ENCODE results near the gene MBNL2. TPM values are rescaled to one million over a fixed set of nuclear protein-coding genes. Genes with fewer than 3 reads are reported as not detected.

The MBNL2 gene
- total and polyA plus RNA-seq, 2 of the 4 experiments (the other 2 are of a cell fraction): 26.9 to 103 TPM

GRCh38 chr13:97344265-97345175, 122.4 kb downstream of the MBNL2 start (continued):
- no peak for TF ChIP-seq ELK1 (IDR thresholded peaks at IDR 0.05; ENCODE audit: borderline replicate concordance, low read depth, low read length)

- no peak overlapping the region for H2AK5ac ChIP-seq (ENCODE audit: low read depth, low read length)
- no peak overlapping the region for H3K56ac ChIP-seq (ENCODE audit: extremely low read depth, insufficient read depth, low read length)
- H4K91ac ChIP-seq (ENCODE audit: insufficient read depth, low read depth, low read length): no peak overlapping the region
- no peak overlapping the region for H2BK20ac ChIP-seq (ENCODE audit: low read depth, low read length)
- H3K36me3 ChIP-seq (ENCODE audit: control insufficient read depth, insufficient read depth, low read length): peaks cover 36% of the 10 kb centered on the region
- in situ Hi-C loops (cut with MboI; ENCODE audit: low sequenced_read_pairs) (loop anchor here (10.0 kb wide), 1 partner anchor 111 kb away; no protein-coding TSS in a partner anchor), dilution Hi-C loops (cut with HindIII; ENCODE audit: low sequenced_read_pairs, unreplicated experiment) (no loop called here), intact Hi-C loops (cut with micrococcal nuclease) (no loop called here)
- no peak overlapping the region for H2BK120ac ChIP-seq (ENCODE audit: low read depth, low read length)
- H3K9me3 ChIP-seq (ENCODE audit: control insufficient read depth, insufficient read depth, low read length): peaks cover 2% of the 10 kb centered on the region; the same call in 1 of the 2 replicates
- peaks cover 4% of the 10 kb centered on the region for H3K4me1 ChIP-seq (ENCODE audit: control insufficient read depth, insufficient read depth, low read length)
- no peak overlapping the region for H3K4me3 ChIP-seq (ENCODE audit: insufficient read depth, low read depth, low read length)
- H3K14ac ChIP-seq (replicated peaks; ENCODE audit: low read depth, low read length): no peak overlapping the region
- no peak overlapping the region for H4K8ac ChIP-seq (ENCODE audit: low read depth in 2 of 2, low read length in 2 of 2)
- no peaks in the 10 kb centered on the region for H3K27me3 ChIP-seq (ENCODE audit: control insufficient read depth, insufficient read depth, low read length)
- no TSS peak for BruUV-seq (replicated peaks)
- ATAC-seq (ENCODE audit: low read depth) (no peak), DNase-seq (no peak)
- H3K4me2 ChIP-seq (ENCODE audit: low read depth, low read length): no peak overlapping the region
- H3K4ac ChIP-seq (ENCODE audit: low read depth, low read length): no peak overlapping the region
- no peak overlapping the region for H2BK5ac ChIP-seq (ENCODE audit: low read depth, low read length, poor library complexity, severe bottlenecking)
- no peak overlapping the region for H4K5ac ChIP-seq (ENCODE audit: low read depth, low read length)
- ChIA-PET CTCF (no interaction called here), POLR2A (ENCODE audit: unreplicated experiment) (no interaction called here)
- H3K9ac ChIP-seq (ENCODE audit: low read depth, low read length): no peak overlapping the region
- peaks cover 29 to 31% of the 10 kb centered on the region in 2 experiments for H3K79me1 ChIP-seq (ENCODE audit: low read depth in 1 of 2, low read length in 2 of 2)
- H2AK9ac ChIP-seq (replicated peaks; ENCODE audit: low read depth, low read length, poor library complexity): no peak overlapping the region
- no peak overlapping the region for H2AFZ ChIP-seq (replicated peaks; ENCODE audit: low read length, poor library complexity)
- no peaks in the 10 kb centered on the region for H4K20me1 ChIP-seq (ENCODE audit: insufficient read depth, low read length)
- peaks cover 5% of the 10 kb centered on the region; the same call in 1 of the 2 replicates for H3K9me1 ChIP-seq (ENCODE audit: insufficient read depth, low read length)
- H3K23ac ChIP-seq (ENCODE audit: low read depth, low read length): no peak overlapping the region
- no peak overlapping the region for H3K27ac ChIP-seq (ENCODE audit: insufficient read depth, low read length)
- TF ChIP-seq CEBPB (IDR thresholded peaks at IDR 0.05; ENCODE audit: low read depth, low read length) (no peak), USF2 (IDR thresholded peaks at IDR 0.05; ENCODE audit: low read depth, low read length) (no peak), FOS (IDR thresholded peaks at IDR 0.05; ENCODE audit: low read depth, low read length) (no peak), CHD1 (IDR thresholded peaks at IDR 0.05; ENCODE audit: low read depth, low read length) (no peak), ELK1 (IDR thresholded peaks at IDR 0.05; ENCODE audit: borderline replicate concordance, low read depth, low read length) (no peak), MXI1 (IDR thresholded peaks at IDR 0.05; ENCODE audit: borderline replicate concordance, low read depth, low read length) (no peak), SMC3 (IDR thresholded peaks at IDR 0.05; ENCODE audit: low read depth, low read length) (no peak), MAFK (IDR thresholded peaks at IDR 0.05; ENCODE audit: low read depth, low read length) (no peak), POLR2A (IDR thresholded peaks at IDR 0.05; ENCODE audit: low read depth, low read length) (no peak)
- no peak overlapping the region for H2BK15ac ChIP-seq (ENCODE audit: low read depth, low read length)
- no peak overlapping the region for H3K18ac ChIP-seq (ENCODE audit: low read depth, low read length)
- WGBS, 2 experiments (ENCODE audit: extremely low coverage in 2 of 2, insufficient read length in 1 of 2): 100% methylated on average over 1 of the region's 2 CpGs; no CpG with 5 or more reads in 1 of the 2 experiments
Observed at GRCh38 chr13:97346097-97346496, 124.0 kb downstream of the MBNL2 start.

Data from IMR-90 (cell line).